DND-41 (cell line): ENCODE data around the gene MS4A15.

ENCODE experiments used
- CTCF ChIP-seq: IDR thresholded peaks from 2 replicates; pipeline ENCODE4 v1.5.1; 2012; ENCODE audit warnings: borderline replicate concordance, low read length, moderate library complexity, mild to moderate bottlenecking; ENCODE audit not compliant: poor library complexity, severe bottlenecking; ENCODE audit errors: extremely low read depth
- EZH2 ChIP-seq: IDR thresholded peaks from 3 replicates; pipeline ENCODE4 v1.6.1; 2012; ENCODE audit warnings: borderline replicate concordance, low read depth, mild to moderate bottlenecking, moderate library complexity, low read length, inconsistent platforms; ENCODE audit not compliant: severe bottlenecking

- TF ChIP-seq CTCF (no peak), EZH2 (no peak)
Observed at GRCh38 chr11:60750911-60751310, 5.8 kb upstream of the MS4A15 start.
